ENCODE data around the gene NMB.
A peak's percentile ranks its signal among the peaks of the same experiment; 100 is the strongest.
"Not testable (repeated sequence)": the region's sequence is repeated elsewhere in the genome, so short reads cannot be mapped to it uniquely, and the experiment has no call there.

Gene NMB

GRCh38 chr15:84658080-84658787 lies at the start of gene NMB:
Gene NMB, minus strand, starts transcription at chr15:84658199. Its CDS starts 47 bp downstream, at chr15:84658152.
- DNase-seq (ENCODE audit: low read depth in 2 of 2) = peak; percentile 54 to 64

GRCh38 chr15:84703808-84704207 lies 45.8 kb upstream of the NMB start:
- no peak for DNase-seq (ENCODE audit: low read depth in 2 of 2)

DNA sequence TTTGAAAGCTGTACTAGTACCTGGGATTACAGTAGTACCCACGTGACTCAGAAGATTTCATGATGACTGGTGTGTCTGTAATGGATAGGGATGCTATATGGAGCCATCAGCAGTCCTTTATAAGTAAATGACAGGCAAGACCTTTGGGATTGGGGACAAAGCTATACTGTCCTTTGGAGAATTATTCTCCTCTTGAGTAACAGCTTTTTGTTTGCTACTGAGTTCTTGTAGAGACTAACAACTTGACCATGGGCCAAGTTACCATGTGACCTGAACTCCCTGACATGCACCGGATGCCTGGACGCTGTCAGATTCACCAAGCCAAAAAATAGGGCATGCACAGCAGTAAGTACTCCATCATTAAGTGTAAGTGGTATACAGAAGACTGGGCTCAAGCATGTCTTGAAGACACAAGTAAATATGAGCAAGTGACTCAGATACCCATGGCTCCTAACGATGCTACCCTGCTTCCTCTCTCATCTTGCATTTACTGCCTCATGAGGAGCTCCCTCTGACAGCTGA lies 45.0 kb upstream of the NMB start:
- no peak for DNase-seq (ENCODE audit: low read depth in 2 of 2)

GRCh38 chr15:84699538-84700191 lies 41.7 kb upstream of the NMB start:
- no peak for DNase-seq (ENCODE audit: low read depth in 2 of 2)

DNA sequence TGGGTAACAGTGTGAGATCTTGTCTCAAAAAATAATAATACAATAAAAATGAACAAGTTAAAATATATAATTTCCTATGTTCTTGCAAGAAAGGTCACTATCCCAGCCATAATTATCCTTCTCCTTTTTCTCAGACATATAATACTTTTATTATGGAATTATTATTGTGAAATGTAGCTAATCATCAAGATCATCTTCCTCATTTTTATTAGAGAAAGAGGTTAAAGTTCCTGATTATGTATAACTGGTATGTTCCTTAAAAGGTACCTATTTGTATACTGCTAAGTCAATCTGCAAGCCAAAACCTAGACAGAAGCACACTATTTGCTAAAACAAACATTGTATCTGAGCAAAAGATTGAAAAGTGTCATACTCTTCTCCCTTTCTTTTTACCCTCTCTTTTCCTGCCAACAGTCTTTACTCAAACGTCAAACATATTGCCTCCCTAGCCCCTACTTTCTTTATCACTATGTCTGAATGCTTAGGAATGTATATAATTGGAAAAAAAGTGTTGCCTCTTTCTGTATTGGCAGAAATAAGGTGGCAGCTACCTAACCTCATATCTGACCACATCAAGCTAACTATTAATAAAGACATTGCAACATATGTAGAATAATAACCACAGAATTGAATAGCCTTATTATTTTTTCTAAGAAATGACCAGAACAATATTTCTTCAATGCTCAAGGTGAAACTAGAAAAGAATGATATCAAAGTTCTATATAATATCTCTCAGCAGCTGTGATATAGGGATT lies 39.4 kb upstream of the NMB start:
- no peak for DNase-seq (ENCODE audit: low read depth in 2 of 2)

GRCh38 chr15:84696757-84697156 lies 38.8 kb upstream of the NMB start:
- DNase-seq (ENCODE audit: low read depth in 2 of 2) = no peak

DNA sequence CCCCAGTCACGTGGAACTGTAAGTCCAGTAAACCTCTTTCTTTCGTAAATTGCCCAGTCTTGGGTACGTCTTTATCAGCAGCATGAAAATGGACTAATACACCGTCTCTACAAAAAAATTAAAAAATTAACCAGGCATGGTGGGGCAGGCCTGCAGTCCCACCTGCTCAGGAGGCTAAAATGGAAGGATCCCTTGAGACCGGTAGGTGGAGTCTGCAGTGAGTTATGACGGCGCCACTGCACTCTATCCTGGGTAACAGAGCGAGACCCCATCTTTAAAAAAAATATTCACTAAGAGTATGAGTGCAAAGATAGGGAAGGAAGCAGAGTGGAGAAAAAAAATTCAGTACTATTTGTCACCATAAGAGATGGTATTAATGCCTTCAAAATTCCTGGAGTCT lies 32.3 kb upstream of the NMB start:
- DNase-seq (ENCODE audit: low read depth in 2 of 2) = no peak

DNA sequence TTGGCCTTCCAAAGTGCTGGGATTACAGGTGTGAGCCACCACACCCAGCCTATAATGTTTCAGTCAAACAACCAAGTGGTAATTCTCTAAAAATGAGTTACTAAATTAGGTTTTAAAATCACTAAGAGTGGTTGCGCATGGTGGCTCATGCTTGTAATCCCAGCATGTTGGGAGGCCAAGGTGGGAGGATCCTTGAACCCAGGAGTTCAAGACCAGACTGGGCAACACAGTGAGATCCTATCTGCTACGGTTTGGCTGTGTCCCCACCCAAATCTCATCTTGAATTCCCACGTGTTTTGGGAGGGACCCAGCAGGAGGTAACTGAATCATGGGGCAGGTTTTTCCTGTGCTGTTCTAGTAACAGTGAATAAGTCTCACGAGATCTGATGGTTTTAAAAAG lies 31.9 kb upstream of the NMB start:
- no peak for DNase-seq (ENCODE audit: low read depth in 2 of 2)

- not testable (repeated sequence) for DNase-seq (ENCODE audit: low read depth in 2 of 2)
Observed at GRCh38 chr15:84686446-84686845, 28.4 kb upstream of the NMB start.

DNA sequence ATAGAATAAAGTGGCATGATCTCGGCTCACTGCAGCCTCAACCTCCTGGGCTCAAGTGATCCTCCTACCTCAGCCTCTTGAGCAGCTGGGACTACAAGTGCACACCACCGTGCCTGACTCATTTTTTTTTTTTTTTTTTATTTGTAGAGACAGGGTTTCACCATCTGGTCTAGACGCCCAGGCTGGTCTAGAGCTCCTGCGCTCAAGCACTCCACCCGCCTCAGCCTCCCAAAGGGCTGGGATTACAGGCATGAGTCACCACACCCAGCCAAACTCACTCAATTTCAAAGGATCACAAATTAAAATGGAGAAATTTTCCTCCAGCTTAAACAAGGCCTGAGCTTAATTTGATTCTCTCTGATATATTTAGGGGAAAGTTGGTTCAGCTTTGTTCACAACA lies 27.3 kb upstream of the NMB start:
- DNase-seq (ENCODE audit: low read depth in 2 of 2) = no peak

- no peak for DNase-seq (ENCODE audit: low read depth in 2 of 2)
Observed at GRCh38 chr15:84684092-84684491, 26.1 kb upstream of the NMB start.

DNA sequence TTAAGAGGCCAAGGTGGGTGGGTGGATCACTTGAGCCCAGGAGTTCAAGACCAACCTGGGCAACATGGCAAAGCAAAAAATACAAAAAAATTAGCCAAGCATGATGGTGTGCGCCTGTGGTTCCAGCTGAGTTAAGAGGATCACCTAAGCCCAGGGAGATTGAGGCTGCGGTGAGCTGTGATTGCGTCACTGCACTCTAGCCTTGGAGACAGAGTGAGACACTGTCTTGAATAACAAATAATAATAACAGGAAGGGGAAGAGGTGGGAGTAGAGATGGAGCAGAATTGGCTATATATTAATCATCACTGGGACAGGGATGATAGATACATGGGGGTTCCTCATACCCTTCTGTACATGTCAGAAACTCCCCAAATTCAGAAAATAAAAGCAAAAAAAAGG lies 23.8 kb upstream of the NMB start:
- DNase-seq (ENCODE audit: low read depth in 2 of 2) = no peak

- DNase-seq (ENCODE audit: low read depth in 2 of 2) = no peak
Observed at GRCh38 chr15:84671211-84671610, 13.2 kb upstream of the NMB start.

DNA sequence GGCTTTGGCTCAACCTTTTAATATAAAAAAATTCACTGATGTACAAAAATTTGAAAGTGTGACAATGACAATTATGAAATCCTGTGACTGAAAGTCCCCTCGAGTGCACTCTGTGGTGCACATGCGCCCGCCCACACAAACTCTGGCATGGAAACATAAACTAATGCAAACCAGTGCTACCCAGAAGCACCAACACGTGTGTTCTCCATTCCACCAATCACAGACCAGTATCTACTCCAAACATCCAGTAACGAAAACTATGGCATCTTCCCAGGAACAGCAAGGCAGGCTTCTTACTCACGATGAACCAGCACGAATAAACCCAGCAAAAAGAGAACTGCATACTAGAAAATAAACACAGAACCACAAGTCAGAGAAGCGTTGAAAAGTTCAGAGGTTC lies 11.7 kb upstream of the NMB start:
- DNase-seq (ENCODE audit: low read depth in 2 of 2) = no peak

DNA sequence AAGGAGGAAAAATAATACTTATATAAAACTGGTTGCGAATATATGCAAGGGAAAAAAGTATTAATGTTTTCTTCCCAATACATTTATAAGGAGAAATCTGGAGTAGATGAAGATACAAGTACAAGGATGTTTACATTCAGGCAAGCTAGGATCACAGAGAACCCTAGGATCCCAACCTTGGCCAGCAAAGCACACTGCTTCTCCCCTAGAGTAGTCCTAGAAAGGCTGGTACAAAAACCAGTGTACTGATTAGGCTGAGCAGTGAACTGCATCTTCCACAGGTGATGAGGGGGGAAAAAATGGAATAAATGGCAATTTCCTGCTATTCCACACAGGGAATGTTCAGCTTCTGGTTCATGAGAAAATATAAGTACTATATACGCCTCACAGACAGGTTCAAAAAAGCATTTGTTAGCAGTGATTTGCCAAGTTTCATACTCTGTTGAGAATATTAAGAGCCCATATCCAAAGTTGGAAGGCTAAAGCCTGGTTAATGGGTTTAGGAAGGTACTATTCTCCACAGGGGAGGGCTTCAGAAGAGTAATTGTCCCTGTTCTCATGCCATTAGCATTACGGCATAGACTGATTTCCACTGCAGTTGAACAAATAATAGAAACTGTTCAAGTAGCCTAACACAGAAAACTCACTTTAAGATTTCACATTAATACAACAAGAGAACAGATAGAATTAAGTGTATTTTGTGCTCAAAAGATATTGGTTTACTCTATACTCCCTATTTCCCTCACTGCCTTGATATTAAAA lies 10.4 kb upstream of the NMB start:
- no peak for DNase-seq (ENCODE audit: low read depth in 2 of 2)

GRCh38 chr15:84666373-84666772 lies 8.4 kb upstream of the NMB start:
- DNase-seq (ENCODE audit: low read depth in 2 of 2) = no peak

DNA sequence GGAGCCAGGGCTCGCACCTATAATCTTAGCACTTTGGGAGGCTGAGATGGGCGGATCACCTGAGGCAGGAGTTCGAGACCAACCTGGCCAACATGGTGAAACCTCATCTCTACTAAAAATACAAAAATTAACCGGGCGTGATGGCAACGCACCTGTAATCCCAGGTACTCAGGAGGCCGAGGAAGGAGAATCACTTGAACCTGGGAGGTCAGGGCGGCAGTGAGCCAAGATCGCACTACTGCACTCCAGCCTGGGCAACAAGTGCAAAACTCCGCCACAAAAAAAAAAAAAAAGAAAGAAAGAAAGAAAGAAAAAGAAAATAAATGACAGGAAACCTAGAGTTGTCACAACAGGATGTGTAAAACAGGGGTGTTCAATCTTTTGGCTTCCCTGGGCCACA lies 3.0 kb upstream of the NMB start:
- no peak for DNase-seq (ENCODE audit: low read depth in 2 of 2)

- DNase-seq (ENCODE audit: low read depth in 2 of 2) = no peak
Observed at GRCh38 chr15:84659904-84660781, 2.1 kb upstream of the NMB start.

DNA sequence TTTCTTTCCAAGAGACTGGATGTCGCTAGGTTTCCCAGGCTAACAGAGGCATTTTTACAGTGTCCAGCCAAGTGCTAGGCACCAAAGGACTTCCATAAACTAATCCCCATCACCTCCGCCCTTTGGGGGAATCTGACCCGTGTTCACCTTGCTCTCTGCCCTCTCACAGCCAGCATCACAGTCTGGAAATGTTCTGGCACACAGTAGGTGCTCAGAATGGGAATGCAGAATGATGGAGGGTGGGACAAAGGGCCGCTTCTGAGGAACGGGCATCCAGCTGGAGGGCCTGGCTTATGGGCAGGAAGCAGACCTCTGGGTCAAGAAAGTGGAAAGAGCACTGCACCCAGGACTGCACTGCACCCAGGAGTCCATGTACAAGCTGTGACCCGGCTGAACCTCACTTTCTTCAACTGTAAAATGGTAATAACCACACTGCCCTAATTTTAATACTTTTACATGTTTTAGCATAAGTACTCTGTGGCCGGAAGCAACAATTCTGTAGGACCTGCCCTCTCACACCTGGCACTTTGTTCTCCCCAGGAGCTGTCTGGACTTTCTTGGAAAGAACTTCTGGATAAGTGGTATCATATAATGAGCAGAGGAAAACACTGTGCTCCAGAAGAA lies 901 bp upstream of the NMB start:
- no peak for DNase-seq (ENCODE audit: low read depth in 2 of 2)

DNA sequence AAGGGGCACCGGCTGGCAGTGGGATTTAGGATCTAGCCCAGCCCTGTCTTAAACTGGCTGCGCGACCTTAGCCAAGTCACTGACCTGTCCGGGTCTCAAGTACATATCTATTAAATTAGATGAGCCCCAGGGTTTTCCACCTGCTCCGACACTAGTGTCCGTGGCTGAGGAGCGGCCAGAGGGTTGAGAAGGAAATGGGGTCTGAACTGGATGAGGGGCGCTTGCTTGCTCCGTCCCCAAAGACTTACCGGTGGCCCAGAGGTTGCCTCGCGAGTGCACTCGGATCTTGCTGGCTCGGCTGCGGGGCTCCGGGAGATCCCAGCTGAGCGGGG lies 285 bp downstream of the NMB start:
- no peak for DNase-seq (ENCODE audit: low read depth in 2 of 2)

DNA sequence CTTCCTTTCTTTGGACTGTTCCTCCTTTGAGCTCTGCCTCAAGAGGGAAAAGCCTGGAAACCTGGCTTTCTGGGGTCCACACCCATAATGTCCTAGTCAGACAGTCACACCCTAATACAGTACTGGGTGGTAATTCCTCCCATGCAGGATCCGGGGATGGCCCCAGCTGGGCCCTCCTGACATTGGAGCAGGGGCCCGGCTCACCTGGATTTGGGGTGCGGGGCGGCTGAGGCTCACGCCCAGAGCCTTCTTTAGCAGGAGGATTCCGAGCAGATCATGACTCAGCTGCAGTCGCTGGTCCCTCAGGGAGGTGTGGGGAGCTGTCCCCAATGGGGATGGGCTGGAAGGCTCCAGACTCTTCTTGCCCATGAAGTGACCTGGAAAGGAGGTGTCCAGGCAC lies 1.0 kb downstream of the NMB start:
- no peak for DNase-seq (ENCODE audit: low read depth in 2 of 2)
